Measurements from ENCODE around the gene PVALEF. TPM values are rescaled to one million over a fixed set of nuclear protein-coding genes. Genes with fewer than 3 reads are reported as not detected.
A peak's percentile ranks its signal among the peaks of the same experiment; 100 is the strongest.

PVALEF gene
- total and polyA plus RNA-seq, 2 of the 13 experiments (the other 11 are each of a cell fraction or from before 2014, with no cell fraction given): 0.18 TPM

GRCh38 chr17:81142301-81143199 is 22.8 kb upstream of the PVALEF start (continued):
- TF ChIP-seq ZNF687 (CRISPR knock-in tag; IDR thresholded peaks at IDR 0.05): peak; percentile 87
- no peak for TF ChIP-seq NFE2L1 (CRISPR knock-in tag; IDR thresholded peaks at IDR 0.05; ENCODE audit: borderline replicate concordance)
- no peak for TF ChIP-seq SALL2 (CRISPR knock-in tag; IDR thresholded peaks at IDR 0.05)
- TF ChIP-seq NFE2 (CRISPR knock-in tag; IDR thresholded peaks at IDR 0.05): no peak
- TF ChIP-seq CEBPB (IDR thresholded peaks at IDR 0.05; ENCODE audit: borderline replicate concordance, low read depth, low read length): no peak
- no peak for TF ChIP-seq EHMT2 (IDR thresholded peaks at IDR 0.05; ENCODE audit: borderline replicate concordance, low read depth, low read length)
- no peak for TF ChIP-seq ATF7-NPFF (CRISPR knock-in tag; IDR thresholded peaks at IDR 0.05; ENCODE audit: low read depth)
- TF ChIP-seq ZNF615 (CRISPR knock-in tag; IDR thresholded peaks at IDR 0.05; ENCODE audit: borderline replicate concordance): no peak
- no peak for TF ChIP-seq GRHL1 (CRISPR knock-in tag; conservative IDR thresholded peaks at IDR 0.05)
- TF ChIP-seq AHR (CRISPR knock-in tag; IDR thresholded peaks at IDR 0.05): peak; percentile 48; the same call in 1 of the 2 replicates
- no peak for TF ChIP-seq POLR2AphosphoS5 (IDR thresholded peaks at IDR 0.05; ENCODE audit: low read depth, low read length)
- peak; percentile 52; the same call in 1 of the 2 replicates for TF ChIP-seq ZBTB7B (CRISPR knock-in tag; IDR thresholded peaks at IDR 0.05)
- no peak for TF ChIP-seq IKZF5 (CRISPR knock-in tag; IDR thresholded peaks at IDR 0.05)
- no peak for TF ChIP-seq CREB3 (CRISPR knock-in tag; IDR thresholded peaks at IDR 0.05)
- peak; percentile 54; the same call in 1 of the 2 replicates for TF ChIP-seq MXD3 (CRISPR knock-in tag; IDR thresholded peaks at IDR 0.05)
- peak; percentile 51; the same call in 1 of the 2 replicates for TF ChIP-seq THRA (CRISPR knock-in tag; IDR thresholded peaks at IDR 0.05; ENCODE audit: borderline replicate concordance)
